ENCODE results near the gene SH3PXD2A. TPM values are rescaled to one million over a fixed set of nuclear protein-coding genes. Genes with fewer than 3 reads are reported as not detected.
A peak's percentile ranks its signal among the peaks of the same experiment; 100 is the strongest.

SH3PXD2A gene
- total and polyA plus RNA-seq, 5 experiments from 2014 or later, result 0.09 to 22.4 (median 0.50) TPM

- Mint-ChIP-seq H3K36me3 (no peaks in the 10 kb centered on the region), H3K27me3 (no peaks in the 10 kb centered on the region), H3K9me3 (no peaks in the 10 kb centered on the region), H3K4me1 (peaks cover 0 to 6% (median 1%) of the 10 kb centered on the region in 4 donors), H3K4me3 (no peak overlapping the region), H3K27ac (peak overlapping the region in 1 of 10 donors; percentile 34)
- POLR2A ChIA-PET, result no interaction called here
- ATAC-seq (no peak), DNase-seq (no peak)
Observed at GRCh38 chr10:103812004-103812403, 43.4 kb downstream of the SH3PXD2A start.

DNA sequence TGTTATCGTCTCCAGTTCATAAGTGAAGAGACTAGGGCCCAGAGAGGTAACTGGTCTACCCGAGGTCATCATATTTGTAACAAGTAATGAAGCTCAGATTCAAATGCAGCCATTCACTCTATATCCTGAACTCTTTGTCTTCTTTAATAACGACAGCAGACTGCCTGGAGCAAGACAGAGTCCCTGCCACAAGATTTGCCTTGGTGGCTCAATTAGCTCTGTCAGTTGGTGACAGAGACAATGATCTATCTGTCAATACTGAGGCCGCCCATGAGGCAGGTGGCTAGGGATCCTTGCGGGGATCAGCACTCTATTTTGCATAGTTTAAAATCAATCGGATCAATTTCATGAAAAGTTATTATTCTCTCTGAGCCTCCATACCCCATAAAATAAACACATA lies 43.9 kb downstream of the SH3PXD2A start:
- H3K9me3 Mint-ChIP-seq, result no peaks in the 10 kb centered on the region
- peaks cover 0 to 6% (median 1%) of the 10 kb centered on the region in 4 donors for H3K4me1 Mint-ChIP-seq
- DNase-seq, result no peak
- ATAC-seq, result no peak
- H3K27me3 Mint-ChIP-seq, result no peaks in the 10 kb centered on the region
- no peak overlapping the region for H3K27ac Mint-ChIP-seq
- POLR2A ChIA-PET, result interaction anchor here (0.7 kb wide), 1 partner anchor 34 kb away, joined by 3 read pairs; no protein-coding TSS in a partner anchor
- no peaks in the 10 kb centered on the region for H3K36me3 Mint-ChIP-seq
- no peak overlapping the region for H3K4me3 Mint-ChIP-seq

DNA sequence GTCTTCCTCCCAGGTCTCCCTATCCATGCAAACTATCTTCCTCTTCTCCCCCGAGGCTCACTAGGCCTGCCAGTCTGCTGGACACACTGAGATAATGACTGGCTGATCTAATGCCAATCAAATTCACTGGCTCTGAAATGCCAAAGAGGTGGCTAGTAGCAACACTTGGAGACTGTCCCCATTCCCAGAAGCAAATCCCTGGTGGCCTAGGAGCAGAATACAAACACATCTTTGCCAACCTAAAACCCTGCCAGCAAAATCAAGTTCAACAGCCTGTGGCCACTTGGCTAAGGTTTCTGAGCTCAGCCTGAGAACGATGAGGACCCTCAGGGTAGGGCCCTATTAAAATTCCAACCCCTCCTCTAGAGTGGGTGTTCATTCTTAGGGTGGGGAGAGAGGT lies 46.6 kb downstream of the SH3PXD2A start:
- ATAC-seq (no peak), DNase-seq (no peak)
- Mint-ChIP-seq H3K36me3 (no peaks in the 10 kb centered on the region), H3K4me1 (peaks cover 4 to 12% (median 6%) of the 10 kb centered on the region in 4 donors), H3K27ac (no peak overlapping the region), H3K4me3 (no peak overlapping the region), H3K27me3 (no peaks in the 10 kb centered on the region), H3K9me3 (no peaks in the 10 kb centered on the region)
- POLR2A ChIA-PET, result no interaction called here

DNA sequence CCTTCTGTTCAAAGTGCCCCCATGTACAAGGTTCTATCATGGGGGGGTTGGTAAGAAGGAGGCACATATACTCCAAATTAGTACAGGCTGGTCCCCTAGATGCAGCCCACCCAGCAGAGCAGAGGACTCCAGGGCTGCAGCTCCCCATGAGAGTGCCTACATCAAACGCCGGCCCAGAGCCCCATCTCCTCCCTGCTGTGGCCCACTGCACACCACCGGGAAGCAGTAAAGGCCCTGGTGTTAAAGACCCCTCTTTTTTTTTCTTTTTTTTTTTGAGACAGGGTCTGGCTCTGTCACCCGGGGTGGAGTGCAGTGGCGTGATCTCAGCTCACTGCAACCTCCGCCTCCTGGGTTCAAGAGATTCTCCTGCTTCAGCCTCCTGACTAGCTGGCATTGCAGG lies 47.4 kb downstream of the SH3PXD2A start:
- H3K9me3 Mint-ChIP-seq, result no peaks in the 10 kb centered on the region
- H3K4me1 Mint-ChIP-seq, result peaks cover 7 to 15% (median 8%) of the 10 kb centered on the region in 4 donors
- H3K27me3 Mint-ChIP-seq, result no peaks in the 10 kb centered on the region
- H3K4me3 Mint-ChIP-seq, result no peak overlapping the region
- no peak overlapping the region for H3K27ac Mint-ChIP-seq
- ATAC-seq (no peak), DNase-seq (no peak)
- no peaks in the 10 kb centered on the region for H3K36me3 Mint-ChIP-seq
- POLR2A ChIA-PET, result no interaction called here

DNA sequence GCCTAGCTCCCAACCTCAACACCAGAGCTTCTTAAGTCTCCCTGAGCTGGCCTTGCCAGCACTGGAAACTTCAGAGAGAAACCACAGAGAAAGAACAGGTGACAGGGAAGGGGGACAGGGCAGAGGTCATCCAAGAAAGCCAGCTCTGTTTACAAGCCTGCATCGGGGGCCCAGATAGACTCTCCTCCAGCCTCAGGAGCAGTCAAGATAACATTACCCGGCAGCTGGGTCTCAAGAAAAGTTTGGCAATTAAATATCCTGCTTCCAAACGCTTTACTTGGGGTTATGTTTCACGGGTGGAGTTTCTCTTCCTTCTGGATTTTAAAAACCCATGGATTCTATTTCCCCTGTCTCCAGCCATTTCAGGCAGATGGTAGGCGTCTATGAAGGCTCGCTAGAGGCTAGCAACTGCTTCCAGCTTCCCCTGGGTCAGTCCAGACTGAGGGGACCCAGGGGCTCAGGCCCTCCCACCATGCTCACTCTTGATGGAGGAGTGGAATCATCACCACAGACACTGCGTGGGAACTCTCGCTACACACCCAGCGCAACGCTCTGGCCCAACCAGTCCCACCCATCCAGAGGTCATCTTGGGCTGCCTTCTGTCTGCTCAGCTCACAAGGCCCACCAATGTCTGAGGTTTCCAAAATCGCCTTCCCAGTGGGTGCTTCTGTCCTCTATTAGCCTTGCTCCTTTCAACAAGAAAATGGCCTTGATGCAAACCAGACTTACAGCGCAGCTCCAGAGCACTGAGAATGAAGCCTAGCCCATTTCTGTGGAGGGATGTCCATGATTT lies 48.8 kb downstream of the SH3PXD2A start:
- POLR2A ChIA-PET, result no interaction called here
- DNase-seq, result no peak
- Mint-ChIP-seq H3K4me3 (no peak overlapping the region), H3K27me3 (no peaks in the 10 kb centered on the region), H3K9me3 (no peaks in the 10 kb centered on the region), H3K4me1 (peaks cover 7 to 15% (median 8%) of the 10 kb centered on the region in 4 donors), H3K27ac (no peak overlapping the region), H3K36me3 (no peaks in the 10 kb centered on the region)
- no peak for ATAC-seq

DNA sequence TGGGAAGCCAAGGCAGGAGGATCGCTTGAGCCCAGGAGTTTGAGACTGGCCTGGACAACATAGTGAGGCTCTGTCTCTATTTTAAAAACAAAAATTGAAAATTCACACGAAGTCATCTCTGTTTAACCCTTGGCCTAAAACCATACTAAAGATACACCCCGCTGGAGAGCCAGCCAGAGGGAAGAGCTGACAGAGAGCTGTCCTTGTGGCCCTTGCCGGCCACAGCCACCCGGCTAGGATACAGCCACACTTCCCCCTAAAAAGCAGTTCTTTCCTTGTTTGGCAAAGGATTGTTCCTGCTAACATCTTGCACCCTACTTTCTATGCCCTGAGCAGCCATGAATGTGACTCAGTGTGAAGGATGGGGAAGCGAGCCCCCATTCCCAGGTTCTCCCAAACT lies 49.6 kb downstream of the SH3PXD2A start:
- H3K9me3 Mint-ChIP-seq, result no peaks in the 10 kb centered on the region
- peaks cover 10 to 20% (median 13%) of the 10 kb centered on the region in 4 donors for H3K4me1 Mint-ChIP-seq
- POLR2A ChIA-PET, result no interaction called here
- H3K27me3 Mint-ChIP-seq, result no peaks in the 10 kb centered on the region
- ATAC-seq, result no peak
- DNase-seq, result no peak
- H3K36me3 Mint-ChIP-seq, result no peaks in the 10 kb centered on the region
- no peak overlapping the region for H3K4me3 Mint-ChIP-seq
- no peak overlapping the region for H3K27ac Mint-ChIP-seq

GRCh38 chr10:103804871-103805270 lies 50.5 kb downstream of the SH3PXD2A start:
- H3K36me3 Mint-ChIP-seq, result no peaks in the 10 kb centered on the region
- no peak overlapping the region for H3K4me3 Mint-ChIP-seq
- no peaks in the 10 kb centered on the region for H3K27me3 Mint-ChIP-seq

DNA sequence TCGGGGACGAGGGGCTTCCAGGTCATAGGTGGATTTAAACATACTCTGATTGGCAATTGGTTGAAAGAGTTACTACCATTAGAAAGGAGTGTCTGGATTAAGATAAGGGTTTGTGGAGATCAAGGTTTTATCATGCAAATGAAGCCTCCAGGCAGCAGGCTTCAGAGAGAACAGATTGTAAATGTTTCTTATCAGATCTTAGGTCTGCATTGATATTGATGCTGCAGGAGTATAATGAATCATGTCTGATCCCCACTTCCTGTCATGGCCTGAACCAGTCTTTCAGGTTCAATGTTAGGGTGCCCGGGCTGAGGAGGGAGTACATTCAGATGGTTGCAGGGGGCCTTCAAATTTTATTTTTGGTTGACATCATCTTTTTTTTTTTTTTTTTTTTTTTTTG lies 51.4 kb downstream of the SH3PXD2A start:
- Mint-ChIP-seq H3K9me3 (no peaks in the 10 kb centered on the region), H3K27ac (peak overlapping the region in 3 of 10 donors; percentile 5 to 31 (median 9)), H3K4me3 (no peak overlapping the region), H3K27me3 (no peaks in the 10 kb centered on the region), H3K36me3 (no peaks in the 10 kb centered on the region), H3K4me1 (peaks cover 11 to 24% (median 21%) of the 10 kb centered on the region in 4 donors)
- ATAC-seq (peak; percentile 53 to 78), DNase-seq (peak in 1 of 10 donors; percentile 8)
- POLR2A ChIA-PET, result no interaction called here

More at GRCh38 chr10:103804871-103805270, 50.5 kb downstream of the SH3PXD2A start:
- no peaks in the 10 kb centered on the region for H3K9me3 Mint-ChIP-seq
- H3K27ac Mint-ChIP-seq, result no peak overlapping the region
- no peak for ATAC-seq
- DNase-seq, result no peak
- POLR2A ChIA-PET, result no interaction called here
- peaks cover 11 to 23% (median 20%) of the 10 kb centered on the region in 4 donors for H3K4me1 Mint-ChIP-seq

- H3K9me3 Mint-ChIP-seq, result no peaks in the 10 kb centered on the region
- POLR2A ChIA-PET, result no interaction called here
- ATAC-seq (no peak), DNase-seq (no peak)
- peaks cover 11 to 24% (median 21%) of the 10 kb centered on the region in 4 donors for H3K4me1 Mint-ChIP-seq
- H3K27me3 Mint-ChIP-seq, result no peaks in the 10 kb centered on the region
- no peaks in the 10 kb centered on the region for H3K36me3 Mint-ChIP-seq
- H3K4me3 Mint-ChIP-seq, result no peak overlapping the region
- H3K27ac Mint-ChIP-seq, result peak overlapping the region in 1 of 10 donors; percentile 25
Observed at GRCh38 chr10:103802637-103803353, 52.6 kb downstream of the SH3PXD2A start.

DNA sequence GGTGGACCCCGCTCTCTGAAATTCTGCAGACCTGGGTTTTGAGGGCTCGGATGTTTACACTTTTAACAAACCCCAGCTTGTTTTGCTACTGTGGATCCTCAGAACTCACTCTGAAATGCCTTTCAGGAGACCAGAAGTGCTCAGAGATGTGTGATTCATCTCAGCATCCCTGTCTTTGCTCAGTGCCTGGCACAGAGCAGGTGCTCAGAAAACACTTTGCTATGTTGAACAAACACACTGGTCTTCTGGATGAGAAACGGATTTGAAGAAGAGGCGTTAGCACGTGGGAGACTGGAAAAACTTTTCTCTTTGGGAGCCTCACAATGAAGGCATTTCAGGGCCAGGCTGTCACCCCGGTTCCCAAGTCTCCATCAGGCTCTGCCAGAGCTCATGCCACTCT lies 53.3 kb downstream of the SH3PXD2A start:
- Mint-ChIP-seq H3K27ac (no peak overlapping the region), H3K9me3 (no peaks in the 10 kb centered on the region), H3K27me3 (no peaks in the 10 kb centered on the region), H3K4me3 (no peak overlapping the region), H3K36me3 (no peaks in the 10 kb centered on the region), H3K4me1 (peaks cover 9 to 24% (median 21%) of the 10 kb centered on the region in 4 donors)
- POLR2A ChIA-PET, result no interaction called here
- no peak for ATAC-seq
- DNase-seq, result no peak

DNA sequence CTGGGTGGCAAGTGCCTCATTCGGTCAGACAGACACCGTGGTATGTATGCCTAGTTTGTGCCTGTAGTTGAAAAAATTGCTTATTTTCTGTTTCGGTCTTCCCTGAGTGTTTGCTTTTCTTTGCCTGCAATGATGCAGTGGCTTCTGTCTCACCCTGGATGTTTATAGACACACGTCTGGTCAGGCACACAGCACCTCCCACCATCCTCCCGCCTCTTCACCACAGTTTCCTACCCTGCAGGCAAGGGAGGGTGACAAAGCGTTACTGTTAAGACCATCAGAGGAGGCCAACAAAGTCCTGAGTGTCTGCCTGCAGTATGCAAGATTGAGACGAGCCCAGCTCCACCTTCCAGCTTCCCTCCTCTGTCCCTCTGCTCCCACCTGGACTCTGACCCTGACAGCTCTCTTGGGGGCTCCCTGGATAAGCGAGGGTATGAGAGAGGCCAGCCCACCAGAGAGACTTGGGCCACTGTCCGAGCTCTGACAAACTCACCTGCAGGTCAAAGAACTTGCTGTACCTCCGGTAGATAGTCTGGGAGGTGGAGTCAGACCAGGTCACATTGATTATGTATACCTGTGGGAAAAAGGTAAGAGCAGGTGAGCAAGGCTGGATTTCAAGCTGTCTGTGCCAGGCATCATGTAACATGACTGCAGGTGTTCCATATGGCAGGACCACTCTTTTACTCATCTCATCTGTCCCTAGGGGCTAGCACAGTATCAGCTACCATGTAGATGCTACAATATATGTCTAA lies 54.4 kb downstream of the SH3PXD2A start:
- peak in 3 of 10 donors; percentile 19 to 34 (median 23) for DNase-seq
- H3K9me3 Mint-ChIP-seq, result no peaks in the 10 kb centered on the region
- peak overlapping the region in 2 of 10 donors; percentile 2 to 15 for H3K4me3 Mint-ChIP-seq
- POLR2A ChIA-PET, result no interaction called here
- ATAC-seq, result peak; percentile 61 to 66
- peak overlapping the region in 7 of 10 donors; percentile 19 to 80 (median 37) for H3K27ac Mint-ChIP-seq
- no peaks in the 10 kb centered on the region for H3K36me3 Mint-ChIP-seq
- H3K4me1 Mint-ChIP-seq, result peaks cover 9 to 24% (median 21%) of the 10 kb centered on the region in 4 donors
- H3K27me3 Mint-ChIP-seq, result no peaks in the 10 kb centered on the region

DNA sequence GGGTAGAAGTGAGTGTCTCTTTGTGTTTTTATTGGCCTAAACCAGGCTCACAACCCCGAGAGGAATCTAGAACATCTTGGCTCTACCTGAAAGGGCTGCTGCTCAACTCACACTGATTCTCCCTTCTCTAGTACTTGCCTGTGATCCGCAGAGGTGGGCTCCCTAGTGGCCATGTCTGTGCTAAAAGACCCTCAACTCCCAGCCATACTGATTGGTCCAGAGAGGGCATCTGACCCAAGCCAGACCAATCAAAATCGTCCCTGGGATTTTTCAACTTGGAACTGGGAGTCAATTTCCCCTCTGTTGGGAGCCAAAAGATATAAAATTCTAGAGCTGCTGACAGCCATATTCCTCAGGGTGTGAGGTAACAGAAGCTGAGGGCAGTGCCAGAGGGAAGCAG lies 55.3 kb downstream of the SH3PXD2A start:
- peak overlapping the region in 3 of 10 donors; percentile 2 to 78 (median 59) for H3K27ac Mint-ChIP-seq
- no peaks in the 10 kb centered on the region for H3K9me3 Mint-ChIP-seq
- ATAC-seq (no peak), DNase-seq (no peak)
- POLR2A ChIA-PET, result no interaction called here
- no peaks in the 10 kb centered on the region for H3K27me3 Mint-ChIP-seq
- no peaks in the 10 kb centered on the region for H3K36me3 Mint-ChIP-seq
- H3K4me3 Mint-ChIP-seq, result no peak overlapping the region
- peaks cover 9 to 24% (median 21%) of the 10 kb centered on the region in 4 donors for H3K4me1 Mint-ChIP-seq

DNA sequence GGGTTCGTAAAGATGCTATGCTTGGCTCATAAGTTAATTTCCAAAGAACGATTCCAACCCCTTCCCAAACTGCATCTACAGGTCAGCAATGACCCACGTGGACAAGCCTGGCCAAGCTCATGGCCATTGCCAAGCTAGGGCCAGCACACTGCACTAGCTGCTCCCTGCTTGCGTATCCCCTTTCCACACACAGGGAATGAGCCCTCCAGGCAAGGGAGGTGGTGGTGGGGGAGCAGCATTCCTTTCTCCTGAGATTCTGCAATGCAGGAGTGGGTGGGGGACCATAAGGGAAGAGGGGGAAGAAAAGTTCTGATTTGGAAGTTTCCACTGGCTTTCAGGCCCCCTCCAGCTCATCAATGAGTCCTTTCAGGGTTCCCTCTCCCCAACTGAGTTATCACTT lies 56.0 kb downstream of the SH3PXD2A start:
- peak overlapping the region in 1 of 10 donors; percentile 6 for H3K27ac Mint-ChIP-seq
- POLR2A ChIA-PET, result no interaction called here
- no peak for ATAC-seq
- no peaks in the 10 kb centered on the region for H3K36me3 Mint-ChIP-seq
- no peaks in the 10 kb centered on the region for H3K27me3 Mint-ChIP-seq
- peaks cover 9 to 23% (median 20%) of the 10 kb centered on the region in 4 donors for H3K4me1 Mint-ChIP-seq
- H3K9me3 Mint-ChIP-seq, result no peaks in the 10 kb centered on the region
- no peak for DNase-seq
- H3K4me3 Mint-ChIP-seq, result no peak overlapping the region

All from naive thymus-derived CD8-positive, alpha-beta T cell (primary cell).